Inferior parietal cortex (tissue), 1 donor: ENCODE measurements around the gene PTCD2.
"Not testable (repeated sequence)": the region's sequence is repeated elsewhere in the genome, so short reads cannot be mapped to it uniquely, and the experiment has no call there.

Experiments
- DNase-seq: peaks from one replicate; pipeline ENCODE4 v3.0.0-alpha.2; 2016; ENCODE audit errors: extremely low spot score

PTCD2 gene

GRCh38 chr5:72379936-72380335 is 59.8 kb downstream of the PTCD2 start:
- no peak for DNase-seq

GRCh38 chr5:72380492-72381274 is 60.5 kb downstream of the PTCD2 start:
- no peak for DNase-seq

- no peak for DNase-seq
Measured at GRCh38 chr5:72383280-72383679, 63.1 kb downstream of the PTCD2 start.

GRCh38 chr5:72383726-72384125 is 63.6 kb downstream of the PTCD2 start:
- DNase-seq: no peak

GRCh38 chr5:72386639-72387038 is 66.5 kb downstream of the PTCD2 start:
- DNase-seq: no peak

- no peak for DNase-seq
Measured at GRCh38 chr5:72387985-72388384, 67.8 kb downstream of the PTCD2 start.

- no peak for DNase-seq
Measured at GRCh38 chr5:72388646-72389045, 68.5 kb downstream of the PTCD2 start.

GRCh38 chr5:72390836-72391235 is 70.7 kb downstream of the PTCD2 start:
- no peak for DNase-seq

- DNase-seq: no peak
Measured at GRCh38 chr5:72392326-72392733, 72.2 kb downstream of the PTCD2 start.

GRCh38 chr5:72393052-72393451 is 72.9 kb downstream of the PTCD2 start:
- no peak for DNase-seq

GRCh38 chr5:72394688-72395087 is 74.5 kb downstream of the PTCD2 start:
- no peak for DNase-seq

GRCh38 chr5:72397836-72398235 is 77.7 kb downstream of the PTCD2 start:
- no peak for DNase-seq

- DNase-seq: no peak
Measured at GRCh38 chr5:72400950-72401349, 80.8 kb downstream of the PTCD2 start.

GRCh38 chr5:72402381-72402890 is 82.3 kb downstream of the PTCD2 start:
- no peak for DNase-seq

GRCh38 chr5:72402959-72403628 is 82.9 kb downstream of the PTCD2 start:
- no peak for DNase-seq

GRCh38 chr5:72404771-72405170 is 84.6 kb downstream of the PTCD2 start:
- not testable (repeated sequence) for DNase-seq

GRCh38 chr5:72407078-72407477 is 86.9 kb downstream of the PTCD2 start:
- DNase-seq: no peak

GRCh38 chr5:72407541-72407940 is 87.4 kb downstream of the PTCD2 start:
- no peak for DNase-seq

GRCh38 chr5:72408127-72408526 is 88.0 kb downstream of the PTCD2 start:
- DNase-seq: no peak

- DNase-seq: no peak
Measured at GRCh38 chr5:72408603-72409002, 88.4 kb downstream of the PTCD2 start.

- no peak for DNase-seq
Measured at GRCh38 chr5:72410688-72411295, 90.6 kb downstream of the PTCD2 start.

- no peak for DNase-seq
Measured at GRCh38 chr5:72412283-72413055, 92.3 kb downstream of the PTCD2 start.
